Activated CD4-positive, alpha-beta T cell treated with anti-CD3 and anti-CD28 coated beads, Interleukin-2, amount 50 U/mL, for 24 hours (primary cell): Measurements from ENCODE around the gene GIT2.

Experiments
- DNase-seq, 2 donors: peaks; one replicate each; pipeline ENCODE4 v3.0.0-alpha.2; 2020; ENCODE audit warnings: low read depth in 1 of 2, low spot score in 1 of 2

The GIT2 gene

GRCh38 chr12:109983432-109984142 is 12.6 kb downstream of the GIT2 start:
- no peak for DNase-seq

DNA sequence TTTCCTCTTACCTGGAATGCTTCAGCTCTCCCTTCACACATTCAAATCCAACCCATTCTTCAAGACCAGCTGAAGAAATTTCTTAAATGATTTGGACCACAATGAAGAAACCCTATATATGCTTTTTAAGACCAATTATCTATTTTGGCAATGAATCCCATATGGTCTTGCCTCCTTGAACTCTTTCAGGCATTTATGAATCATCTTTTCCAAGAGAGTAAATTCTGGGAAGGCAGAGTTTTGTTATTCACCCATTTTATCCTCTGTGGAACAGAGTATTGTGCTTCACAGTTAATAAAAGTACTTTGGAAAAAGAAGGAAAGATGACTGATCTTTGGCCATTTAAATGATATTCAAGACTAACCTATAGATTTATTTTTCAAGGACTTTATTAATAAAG is 14.0 kb downstream of the GIT2 start:
- DNase-seq: no peak

DNA sequence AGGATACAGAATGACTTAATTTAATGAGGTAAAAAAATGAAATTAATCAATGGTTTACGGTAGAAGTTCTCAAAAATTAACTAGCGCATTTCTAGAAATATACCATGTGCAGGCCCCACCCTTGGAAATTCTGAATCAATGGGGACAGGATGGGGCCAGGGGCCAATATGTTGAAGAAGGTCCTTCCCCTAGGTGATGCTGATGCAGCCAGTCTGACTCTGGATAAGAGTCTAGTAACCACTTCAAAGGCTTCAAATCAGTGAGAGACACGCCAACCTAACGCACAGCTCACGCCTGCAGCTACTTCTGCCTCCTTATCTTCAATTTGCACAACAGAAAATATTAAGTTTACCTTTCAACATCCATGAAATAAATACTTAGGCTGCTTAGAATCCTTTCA is 14.9 kb downstream of the GIT2 start:
- DNase-seq: peak; percentile 18 to 76

DNA sequence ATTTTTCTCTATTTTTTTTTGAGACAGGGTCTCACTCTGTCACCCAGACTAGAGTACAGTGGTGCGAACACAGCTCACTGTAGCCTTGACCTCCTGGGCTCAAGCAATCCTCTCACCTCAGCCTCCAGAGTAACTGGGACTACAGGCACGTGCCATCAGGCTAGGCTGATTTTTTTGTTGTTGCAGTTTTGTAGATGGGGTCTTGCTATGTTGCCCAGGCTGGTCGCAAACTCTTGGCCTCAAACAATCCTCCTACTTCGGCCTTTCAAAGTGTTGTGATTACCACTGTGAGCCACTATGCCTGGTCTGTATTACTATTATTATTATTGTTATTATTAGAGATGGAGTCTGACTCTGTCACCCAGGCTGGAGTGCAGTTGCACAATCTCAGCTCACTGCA is 23.3 kb downstream of the GIT2 start:
- no peak for DNase-seq

- no peak for DNase-seq
These were observed 27.4 kb downstream of the GIT2 start for GRCh38 chr12:109968801-109969200.

DNA sequence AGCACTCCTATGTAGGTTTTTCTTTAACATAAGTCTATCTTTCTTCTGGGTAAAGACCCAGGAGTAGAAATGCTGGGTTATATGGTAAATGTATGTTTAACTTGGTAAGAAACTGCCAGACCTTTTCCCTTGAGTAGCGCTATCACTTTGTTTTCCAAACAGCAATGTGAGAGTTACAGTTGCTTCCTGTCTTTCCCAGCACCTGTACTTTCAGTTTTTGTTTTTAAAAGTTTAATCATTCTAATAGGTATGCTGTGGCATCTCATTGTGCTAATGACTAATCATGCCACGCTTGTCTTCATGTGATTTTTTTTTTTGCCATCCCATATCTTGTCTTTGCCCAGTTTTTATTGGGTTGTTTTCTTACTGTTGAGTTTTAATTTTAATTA is 28.1 kb downstream of the GIT2 start:
- no peak for DNase-seq

DNA sequence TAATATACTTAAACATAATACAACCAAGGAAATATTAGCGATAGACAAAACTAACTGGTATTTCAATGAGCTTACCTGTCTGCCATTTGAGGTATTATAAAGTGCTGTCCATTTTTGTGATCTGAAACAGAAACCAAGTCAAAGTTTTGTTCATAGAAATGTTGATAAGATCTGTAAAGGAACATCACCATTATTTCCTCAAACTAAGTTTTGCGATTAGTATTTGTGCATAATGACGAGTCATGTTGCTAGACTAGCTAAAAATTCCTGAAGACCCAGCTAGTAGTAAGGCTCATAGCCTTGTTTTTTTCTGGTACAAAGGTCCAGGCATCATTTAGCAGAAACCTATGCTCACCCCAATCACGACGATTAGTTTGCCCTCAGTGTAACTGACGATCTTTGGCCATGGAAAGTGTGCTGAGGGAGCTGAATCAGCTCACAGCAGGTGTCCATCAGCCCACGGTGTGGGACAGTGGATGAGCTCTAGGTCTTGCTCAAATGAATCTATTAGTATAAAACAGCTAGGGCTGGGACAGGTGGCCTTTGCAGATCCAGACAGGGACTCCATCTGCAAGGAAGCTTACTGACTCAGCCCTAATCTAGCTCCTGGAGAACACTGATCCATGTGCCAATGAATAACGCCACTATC is 28.7 kb downstream of the GIT2 start:
- DNase-seq: no peak

GRCh38 chr12:109966546-109966945 is 29.6 kb downstream of the GIT2 start:
- DNase-seq: no peak

DNA sequence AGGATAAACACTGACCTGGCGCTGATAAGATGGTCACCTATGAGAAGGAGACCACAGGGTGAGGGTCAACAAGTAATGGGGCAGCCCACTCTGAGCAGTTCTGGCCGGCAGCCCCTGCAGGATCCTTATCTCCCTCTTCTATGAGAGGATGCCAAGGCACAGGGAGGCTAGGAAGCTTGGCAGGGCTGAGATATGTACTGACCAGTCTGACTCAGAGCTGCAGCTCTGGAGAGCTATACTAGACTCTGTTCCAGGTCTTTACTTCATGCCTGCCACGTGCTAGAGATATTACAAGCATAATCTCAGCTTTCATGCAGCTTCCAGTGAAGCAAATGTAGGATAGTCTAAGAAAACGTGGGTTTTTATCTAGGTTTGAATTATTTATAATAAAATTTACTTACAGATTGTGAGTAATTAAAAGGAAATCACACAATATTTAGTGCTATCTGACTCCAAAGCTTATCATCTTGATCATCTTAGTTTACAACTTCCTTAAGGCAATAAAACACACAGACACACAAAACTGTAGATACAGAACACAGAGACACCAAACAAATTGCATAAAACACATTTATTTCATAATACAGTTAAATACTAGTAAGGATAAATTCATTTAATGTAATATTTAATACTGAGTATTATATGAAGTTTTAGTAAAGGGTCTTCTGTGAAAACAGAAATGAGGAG is 32.3 kb downstream of the GIT2 start:
- DNase-seq: no peak

DNA sequence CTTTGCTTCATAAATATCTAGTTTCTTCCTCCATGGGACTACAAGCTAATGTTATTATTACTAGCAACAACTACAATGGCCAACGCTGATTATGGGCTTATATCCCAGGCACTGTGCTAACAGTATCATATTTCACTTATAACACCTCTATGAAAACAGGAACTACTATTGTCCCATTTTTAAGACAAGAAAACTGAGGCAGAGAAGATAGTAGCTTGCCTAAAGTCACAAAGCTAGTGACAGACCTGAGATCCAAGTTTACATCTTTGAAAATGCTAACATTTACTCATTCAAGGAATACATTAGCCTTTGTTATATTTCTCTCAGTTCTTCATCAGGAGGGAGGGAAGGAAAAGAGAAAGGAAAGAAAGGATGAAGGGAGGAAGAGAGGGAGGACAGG is 32.8 kb downstream of the GIT2 start:
- no peak for DNase-seq

DNA sequence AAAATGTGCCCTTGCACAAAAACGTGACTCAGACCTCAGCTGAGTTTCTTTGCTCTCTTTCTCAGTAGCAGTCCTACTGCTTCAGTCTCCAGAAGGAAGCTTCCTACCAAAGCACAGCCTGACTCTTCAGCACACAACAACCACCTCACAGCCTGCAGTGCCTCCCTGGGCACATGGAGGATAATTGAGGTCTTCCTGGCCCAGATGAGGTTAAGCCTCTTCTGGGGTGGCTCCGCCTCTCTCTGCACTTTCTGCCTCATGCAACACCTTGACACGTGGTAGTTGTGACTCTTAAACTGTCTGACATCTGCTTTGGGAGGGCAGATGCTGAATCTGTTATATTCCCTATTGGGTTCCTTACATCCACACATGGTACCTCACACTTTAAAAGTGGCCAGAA is 33.8 kb downstream of the GIT2 start:
- DNase-seq: no peak

GRCh38 chr12:109961612-109962011 is 34.6 kb downstream of the GIT2 start:
- no peak for DNase-seq

GRCh38 chr12:109961201-109961600 is 35.0 kb downstream of the GIT2 start:
- no peak for DNase-seq

- DNase-seq: no peak
These were observed 36.6 kb downstream of the GIT2 start for GRCh38 chr12:109959411-109960093.

DNA sequence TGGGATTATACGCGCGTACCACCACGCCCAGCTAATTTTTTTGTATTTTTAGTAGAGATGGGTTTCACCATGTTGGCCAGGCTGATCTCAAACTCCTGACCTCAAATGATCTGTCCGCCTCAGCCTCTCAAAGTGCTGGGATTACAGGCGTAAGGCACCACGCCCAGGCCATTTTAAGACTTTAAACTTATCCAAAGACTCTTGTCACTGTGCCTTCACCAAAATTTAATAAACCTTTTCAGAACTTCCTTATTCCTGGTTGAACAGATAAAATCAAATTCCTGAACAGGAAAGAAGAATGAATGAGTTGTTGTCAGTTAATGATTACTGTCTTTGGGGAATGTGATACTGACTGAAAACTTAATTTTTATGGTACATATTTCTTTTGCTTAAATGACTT is 37.8 kb downstream of the GIT2 start:
- DNase-seq: no peak

DNA sequence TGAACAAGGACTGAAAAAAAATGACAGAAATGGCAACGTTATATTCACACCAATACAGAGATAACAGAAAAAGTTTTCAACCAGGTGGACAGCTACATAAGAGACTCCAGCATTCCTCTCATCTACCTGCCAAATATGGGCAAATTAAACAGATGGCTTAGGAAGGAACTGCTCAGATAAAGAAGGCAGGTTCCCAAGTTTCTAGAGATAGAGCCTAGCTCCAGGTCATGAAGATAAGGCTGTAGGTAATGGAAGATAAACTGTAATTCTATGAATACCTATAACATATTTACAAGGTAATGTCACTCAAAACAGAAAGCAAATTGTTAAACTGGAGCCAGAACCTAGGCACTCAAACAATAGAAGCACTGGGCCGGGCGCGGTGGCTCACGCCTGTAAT is 42.5 kb downstream of the GIT2 start:
- DNase-seq: no peak

GRCh38 chr12:109952873-109953272 is 43.3 kb downstream of the GIT2 start:
- DNase-seq: no peak

DNA sequence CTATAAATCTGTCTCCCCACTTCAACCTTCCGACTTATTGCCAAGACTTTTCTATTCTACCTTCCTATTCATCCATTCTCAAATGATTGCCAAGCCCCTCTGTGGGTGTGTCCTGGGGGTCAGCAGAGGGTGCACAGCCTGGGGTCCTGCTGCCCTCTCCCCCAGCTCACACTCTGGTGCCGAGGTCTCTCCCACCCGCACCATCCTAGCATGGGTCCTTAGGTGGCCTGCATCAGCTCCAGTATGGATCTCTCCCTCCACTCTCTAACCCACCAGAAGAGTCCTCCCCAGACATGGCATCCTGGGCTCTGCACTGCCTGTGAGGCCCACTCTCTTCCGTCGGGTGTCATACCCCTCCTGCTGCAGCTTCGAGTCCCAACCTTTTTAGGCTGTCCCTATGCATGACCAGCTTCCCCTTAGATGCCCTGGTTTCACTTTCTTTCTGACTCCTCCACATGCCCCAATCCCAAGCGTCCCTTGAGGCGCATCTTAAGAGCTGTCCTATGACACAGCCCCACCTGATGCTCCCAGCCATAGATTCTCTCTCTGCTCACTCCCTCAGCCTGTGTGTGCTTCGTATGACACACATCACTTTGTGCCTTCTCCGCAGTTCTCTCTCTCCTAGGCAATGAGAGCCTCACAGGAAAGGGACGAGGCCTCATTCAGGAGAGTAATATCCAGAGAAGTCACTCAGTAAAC is 43.9 kb downstream of the GIT2 start:
- DNase-seq: no peak

DNA sequence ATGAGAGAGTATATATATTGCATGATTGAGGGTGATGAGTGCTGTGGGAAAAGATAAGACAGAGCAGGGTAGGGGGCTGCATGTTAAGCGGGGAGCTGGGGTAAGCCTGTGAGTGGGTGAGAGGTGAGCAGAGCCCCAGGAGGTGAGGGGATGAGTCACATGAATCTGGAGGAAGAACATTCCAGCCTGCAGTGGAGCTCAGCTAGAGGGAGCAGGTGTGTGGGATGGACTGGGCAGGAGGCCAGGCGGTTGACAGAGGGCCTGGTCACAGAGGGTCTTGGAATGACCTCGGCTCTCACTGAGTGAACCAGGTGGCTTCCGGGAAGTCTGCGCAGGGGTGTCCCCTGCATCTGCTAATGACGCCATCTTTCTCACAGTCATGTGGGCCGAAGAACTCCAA is 44.4 kb downstream of the GIT2 start:
- DNase-seq: no peak

- DNase-seq: no peak
These were observed 45.0 kb downstream of the GIT2 start for GRCh38 chr12:109951136-109951535.

GRCh38 chr12:109950625-109951024 is 45.5 kb downstream of the GIT2 start:
- DNase-seq: no peak
